K562 (cell line): ENCODE measurements around the gene SORCS2. TPM values are rescaled to one million over a fixed set of nuclear protein-coding genes. Genes with fewer than 3 reads are reported as not detected.

ENCODE experiments used
- ATAC-seq: fragments of 200-7000 bp; cut with Tn5 transposase; 3 replicates; pipeline ENCODE4 v1.9.1; 2020; ENCODE audit warnings: moderate library complexity
- BruUV-seq: library from RNA; stranded (reverse); fragments of 400-500 nt; replicated peaks from 2 replicates; lab custom pipeline; 2021; lab: Mats Ljungman, UMichigan
- CTCF ChIA-PET: fragments of 300-600 bp; formaldehyde crosslinking; extraction: SDS; loops from one replicate; lab custom pipeline; 2021; ENCODE audit warnings: low intra/inter-chr PET ratio; lab: Yijun Ruan, JAX
- POLR2A ChIA-PET: fragments of 300-600, 350-650 bp; sonication (Branson Sonifier 250); formaldehyde crosslinking; extraction: SDS; loops from one replicate; lab custom pipeline; 2021; ENCODE audit warnings: antibody characterized with exemption, inconsistent platforms; lab: Yijun Ruan, JAX
- DNase-seq, 4 experiments: peaks; one replicate each; pipeline versions ENCODE4 v3.0.0 to v3.0.0-alpha.2; 2011 to 2018; ENCODE audit warnings: low spot score in 3 of 4, mixed read lengths in 3 of 4; ENCODE audit errors: extremely low read depth in 1 of 4
- FAIRE-seq: peaks from 2 replicates; lab custom pipeline; 2011; peaks lifted over from hg19 to GRCh38; lab: Jason Lieb, UNC
- H2AFZ ChIP-seq: 2 replicates; pipeline ENCODE4 v1.6.0; 2011; ENCODE audit warnings: low read depth, low read length, control low read depth, inconsistent platforms
- H3K27ac ChIP-seq: fragments of 200-600 bp; 3 replicates; pipeline ENCODE4 v1.8.0; 2011; ENCODE audit warnings: low read depth, mild to moderate bottlenecking, control low read depth, inconsistent platforms, low read length, moderate library complexity, mixed read lengths; ENCODE audit errors: extremely low read depth
- H3K27me3 ChIP-seq, 2 experiments: fragments of 300-600 bp in 1 of 2; 2 replicates in 1 of 2; 3 replicates in 1 of 2; pipeline versions ENCODE4 v1.6.0 to v1.8.0; 2011; ENCODE audit warnings: inconsistent platforms in 2 of 2, low read length in 2 of 2, mild to moderate bottlenecking in 1 of 2, mixed read lengths in 1 of 2, moderate library complexity in 1 of 2; ENCODE audit not compliant: control insufficient read depth in 2 of 2, insufficient read depth in 2 of 2
- H3K36me3 ChIP-seq: fragments of 300-600 bp; 3 replicates; pipeline ENCODE4 v1.8.0; 2011; ENCODE audit warnings: mild to moderate bottlenecking, low read length, inconsistent platforms; ENCODE audit not compliant: control insufficient read depth, insufficient read depth
- H3K4me1 ChIP-seq, 2 experiments: fragments of 200-600 bp in 1 of 2; replicated peaks in 1 of 2; 2 replicates in 1 of 2; 3 replicates in 1 of 2; pipeline versions ENCODE4 v1.5.1 to v1.8.0; 2011; ENCODE audit warnings: inconsistent platforms in 2 of 2, low read length in 2 of 2, mild to moderate bottlenecking in 1 of 2, mixed read lengths in 1 of 2, moderate library complexity in 1 of 2; ENCODE audit not compliant: control insufficient read depth in 2 of 2, insufficient read depth in 2 of 2
- H3K4me2 ChIP-seq: 2 replicates; pipeline ENCODE4 v1.6.1; 2011; ENCODE audit warnings: low read length, control low read depth, inconsistent platforms, mixed read lengths; ENCODE audit not compliant: insufficient read depth
- H3K4me3 ChIP-seq: fragments of 200-600 bp; sonication (generic), shearing (Covaris generic); 2 replicates; pipeline ENCODE4 v1.5.1; 2016; ENCODE audit warnings: control low read depth, inconsistent platforms
- H3K79me2 ChIP-seq: fragments of 200-600 bp; 3 replicates; pipeline ENCODE4 v1.8.0; 2011; ENCODE audit warnings: low read length, inconsistent platforms; ENCODE audit not compliant: control insufficient read depth, insufficient read depth
- H3K9ac ChIP-seq, 2 experiments: 2 replicates each; pipeline versions ENCODE4 v1.6.0 to v1.6.1; 2011; ENCODE audit warnings: low read depth in 2 of 2, low read length in 2 of 2, control low read depth in 1 of 2, inconsistent platforms in 1 of 2, mild to moderate bottlenecking in 1 of 2, mixed read lengths in 1 of 2; ENCODE audit not compliant: insufficient read depth in 1 of 2
- H3K9me1 ChIP-seq: one replicate; pipeline ENCODE4 v1.6.0; 2011; ENCODE audit warnings: inconsistent platforms, mild to moderate bottlenecking, low read length, moderate library complexity; ENCODE audit not compliant: control insufficient read depth, insufficient read depth
- H3K9me3 ChIP-seq: replicated peaks from 2 replicates; pipeline ENCODE4 v1.5.1; 2011; ENCODE audit warnings: low read depth, low read length, inconsistent platforms; ENCODE audit not compliant: control insufficient read depth, insufficient read depth
- H4K20me1 ChIP-seq: replicated peaks from 2 replicates; pipeline ENCODE4 v1.6.1; 2011; ENCODE audit warnings: low read length, inconsistent platforms, mixed read lengths; ENCODE audit not compliant: control insufficient read depth, insufficient read depth
- ARID2 ChIP-seq: fragments of 450-650 bp; IDR thresholded peaks from 2 replicates; pipeline ENCODE4 v1.6.1; 2017; ENCODE audit warnings: antibody characterized with exemption, mild to moderate bottlenecking
- CBX1 ChIP-seq: sonication (generic); IDR thresholded peaks from 2 replicates; pipeline ENCODE4 v1.6.1; 2016; ENCODE audit warnings: antibody characterized with exemption, low read depth, mild to moderate bottlenecking
- EHMT2 ChIP-seq: fragments of 450-650 bp; IDR thresholded peaks from 2 replicates; pipeline ENCODE4 v1.6.1; 2018; ENCODE audit warnings: antibody characterized with exemption
- SIX5 ChIP-seq, 2 experiments: IDR thresholded peaks; 2 replicates each; pipeline ENCODE4 v1.6.1; 2011; ENCODE audit warnings: low read length in 2 of 2, borderline replicate concordance in 1 of 2, low read depth in 1 of 2, mild to moderate bottlenecking in 1 of 2, moderate library complexity in 1 of 2; ENCODE audit not compliant: insufficient read depth in 1 of 2
- SMAD1 ChIP-seq: fragments of 150-350 bp; IDR thresholded peaks from 2 replicates; pipeline ENCODE4 v1.6.1; 2014; ENCODE audit warnings: low read length, low read depth; ENCODE audit not compliant: partially characterized antibody
- WGBS: fragments of 100-300 bp; shearing (Covaris generic); methylation state at CpG from one replicate; pipeline ENCODE4 v1.1.6; 2016; ENCODE audit warnings: low coverage, mixed read lengths; ENCODE audit not compliant: insufficient coverage; ENCODE audit errors: missing lambda C conversion rate; 5-methylcytosine and 5-hydroxymethylcytosine counted together
- in situ Hi-C: fragments of 300-500 bp; cut with MboI; formaldehyde crosslinking; loops from 4 replicates; pipeline ENCODE4 v1.15.0; 2018; ENCODE audit warnings: inconsistent platforms, mixed read lengths
- intact Hi-C: fragments of 100-400 bp; cut with micrococcal nuclease; formaldehyde crosslinking; loops from 2 replicates; pipeline ENCODE4 v1.14.2; 2022
- polyA plus RNA-seq, 8 experiments: library from polyadenylated mRNA; depleted of rRNA in 4 of 8; stranded (reverse) in 5 of 8; unstranded in 3 of 8; fragments of >200 nt; fragmentation: Nextera tagmentation in 2 of 8; fragmentation: Illumina TruSeq in 1 of 8; extraction: Ambion mirVana in 2 of 8; extraction: Trizol in 1 of 8; gene quantifications; 2 replicates each; pipeline versions ENCODE4 v1.2.1 to v1.2.3, GENCODE V29; 2011 to 2014; ENCODE audit warnings: inconsistent platforms in 1 of 8, missing spikeins in 1 of 8
- total RNA-seq, 7 experiments: library from RNA; depleted of rRNA in 6 of 7; stranded (reverse); fragments of >200 nt in 6 of 7; fragmentation: Illumina TruSeq in 2 of 7; extraction: Trizol in 2 of 7; gene quantifications; 2 replicates each; pipeline versions ENCODE4 v1.2.1 to v1.2.3, GENCODE V29; 2011 to 2021; ENCODE audit warnings: low replicate concordance in 1 of 7
- TF ChIP-seq, protein P1 (sequence below): fragments of 450-650 bp; IDR thresholded peaks from 2 replicates; pipeline ENCODE4 v1.6.1; 2014; ENCODE audit warnings: low read depth, mild to moderate bottlenecking, moderate library complexity, borderline replicate concordance

SORCS2 gene
- total and polyA plus RNA-seq, 9 of the 15 experiments (the other 6 are each of a cell fraction or from before 2014, with no cell fraction given) = not detected

DNA sequence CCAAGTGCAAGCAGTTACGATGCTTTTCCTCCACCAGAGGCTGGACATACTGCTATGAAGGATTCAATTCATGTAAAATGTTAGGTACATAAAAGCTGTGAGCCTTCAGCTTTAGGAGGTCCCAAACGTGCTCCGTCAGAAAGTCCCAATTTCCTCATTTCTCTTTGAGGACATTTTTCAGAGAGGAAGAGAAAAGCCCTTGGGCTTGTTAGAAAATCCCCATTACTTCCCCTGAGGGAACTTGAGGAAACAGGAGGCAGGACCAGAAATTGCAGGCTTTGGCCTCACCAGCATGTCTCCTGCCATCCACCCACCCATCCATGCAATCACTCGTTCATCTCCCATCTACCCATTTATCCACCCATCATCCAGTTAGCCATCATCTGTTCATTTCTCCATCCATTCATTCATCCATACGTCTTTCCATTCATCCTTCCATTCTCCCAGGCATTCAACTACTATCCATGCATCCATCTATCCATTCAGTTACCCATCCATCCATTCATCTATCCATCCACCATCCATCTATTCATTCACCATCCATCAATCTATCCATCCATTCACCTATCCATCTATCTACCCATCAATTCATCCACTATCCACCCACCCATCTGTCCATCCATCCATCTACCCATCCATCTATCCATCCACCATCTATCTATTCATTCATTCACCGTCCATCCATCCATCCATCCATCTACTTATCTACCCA, 523.8 kb downstream of the SORCS2 start:
- Histone ChIP-seq H3K36me3 (no peaks in the 10 kb centered on the region), H2AFZ (no peak overlapping the region), H3K9me3 (no peaks in the 10 kb centered on the region), H4K20me1 (peaks cover 10% of the 10 kb centered on the region), H3K27ac (no peak overlapping the region), H3K9ac (no peak overlapping the region), H3K9me1 (peaks cover 2% of the 10 kb centered on the region)
- DNase-seq = no peak
- POLR2A ChIA-PET = interaction anchor here (0.9 kb wide), 1 partner anchor 19 kb away, joined by 3 read pairs; no protein-coding TSS in a partner anchor
- TF ChIP-seq ARID2 (no peak), SMAD1 (no peak), CBX1 (no peak), EHMT2 (0 out of 2 replicates have a peak, but pooled peaks have one; percentile 49), SIX5 (IDR thresholded peaks at IDR 0.05; ENCODE audit: borderline replicate concordance in 1 of 2, insufficient read depth in 1 of 2, low read depth in 1 of 2, low read length in 2 of 2) (no peak)
- TF ChIP-seq, protein P1, sequence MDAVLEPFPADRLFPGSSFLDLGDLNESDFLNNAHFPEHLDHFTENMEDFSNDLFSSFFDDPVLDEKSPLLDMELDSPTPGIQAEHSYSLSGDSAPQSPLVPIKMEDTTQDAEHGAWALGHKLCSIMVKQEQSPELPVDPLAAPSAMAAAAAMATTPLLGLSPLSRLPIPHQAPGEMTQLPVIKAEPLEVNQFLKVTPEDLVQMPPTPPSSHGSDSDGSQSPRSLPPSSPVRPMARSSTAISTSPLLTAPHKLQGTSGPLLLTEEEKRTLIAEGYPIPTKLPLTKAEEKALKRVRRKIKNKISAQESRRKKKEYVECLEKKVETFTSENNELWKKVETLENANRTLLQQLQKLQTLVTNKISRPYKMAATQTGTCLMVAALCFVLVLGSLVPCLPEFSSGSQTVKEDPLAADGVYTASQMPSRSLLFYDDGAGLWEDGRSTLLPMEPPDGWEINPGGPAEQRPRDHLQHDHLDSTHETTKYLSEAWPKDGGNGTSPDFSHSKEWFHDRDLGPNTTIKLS = no peak
- TF ChIP-seq, all 486 proteins: peak for 1
- Histone ChIP-seq H3K4me2 (no peak overlapping the region), H3K4me1 (peaks cover 0 to 12% of the 10 kb centered on the region in 2 experiments; a peak in 1 of 5 replicates), H3K4me3 (no peak overlapping the region), H3K27me3 (peaks cover 17 to 50% of the 10 kb centered on the region in 2 experiments), H3K79me2 (no peaks in the 10 kb centered on the region)
- BruUV-seq = no TSS peak
- intact Hi-C loops (loop anchor here (5.0 kb wide), 1 partner anchor 519 kb away; no protein-coding TSS in a partner anchor), in situ Hi-C loops (no loop called here)
- ATAC-seq (no peak), FAIRE-seq (no peak)
- CTCF ChIA-PET = no interaction called here
- WGBS = 1% methylated on average over 6 of the region's 6 CpGs
